HG02610 (cell line): ENCODE results near the gene LRP1B.
A peak's percentile ranks its signal among the peaks of the same experiment; 100 is the strongest.

ENCODE experiments used
- ATAC-seq: cut with Tn5 transposase; IDR thresholded peaks from one replicate; pipeline ENCODE4 v1.9.1; 2021; ENCODE audit warnings: mild to moderate bottlenecking, moderate library complexity; ENCODE audit not compliant: unreplicated experiment

The LRP1B gene

GRCh38 chr2:141492816-141493215 is 638.0 kb downstream of the LRP1B start:
- ATAC-seq: no peak

GRCh38 chr2:141490886-141491285 is 639.9 kb downstream of the LRP1B start:
- no peak for ATAC-seq

GRCh38 chr2:141482697-141483096 is 648.1 kb downstream of the LRP1B start:
- ATAC-seq: no peak

- ATAC-seq: no peak
These were observed 655.0 kb downstream of the LRP1B start for GRCh38 chr2:141475801-141476200.

GRCh38 chr2:141468761-141469160 is 662.1 kb downstream of the LRP1B start:
- no peak for ATAC-seq

- no peak for ATAC-seq
These were observed 663.5 kb downstream of the LRP1B start for GRCh38 chr2:141467331-141467730.

GRCh38 chr2:141464995-141465394 is 665.8 kb downstream of the LRP1B start:
- no peak for ATAC-seq

GRCh38 chr2:141458351-141458750 is 672.5 kb downstream of the LRP1B start:
- ATAC-seq: no peak

- no peak for ATAC-seq
These were observed 674.9 kb downstream of the LRP1B start for GRCh38 chr2:141455877-141456276.

- no peak for ATAC-seq
These were observed 675.5 kb downstream of the LRP1B start for GRCh38 chr2:141455211-141455826.

- ATAC-seq: no peak
These were observed 690.7 kb downstream of the LRP1B start for GRCh38 chr2:141440072-141440635.

GRCh38 chr2:141439524-141439923 is 691.3 kb downstream of the LRP1B start:
- no peak for ATAC-seq

GRCh38 chr2:141438536-141438935 is 692.3 kb downstream of the LRP1B start:
- no peak for ATAC-seq

- no peak for ATAC-seq
These were observed 693.3 kb downstream of the LRP1B start for GRCh38 chr2:141437521-141437920.

- no peak for ATAC-seq
These were observed 707.7 kb downstream of the LRP1B start for GRCh38 chr2:141423124-141423523.

GRCh38 chr2:141417246-141417797 is 713.5 kb downstream of the LRP1B start:
- ATAC-seq: peak; percentile 68

GRCh38 chr2:141411419-141411818 is 719.4 kb downstream of the LRP1B start:
- ATAC-seq: no peak

GRCh38 chr2:141399270-141399669 is 731.5 kb downstream of the LRP1B start:
- peak; percentile 49 for ATAC-seq

GRCh38 chr2:141393214-141393545 is 737.6 kb downstream of the LRP1B start:
- ATAC-seq: no peak

- ATAC-seq: no peak
These were observed 738.2 kb downstream of the LRP1B start for GRCh38 chr2:141392517-141393213.

GRCh38 chr2:141386168-141386567 is 744.6 kb downstream of the LRP1B start:
- ATAC-seq: no peak

- no peak for ATAC-seq
These were observed 746.1 kb downstream of the LRP1B start for GRCh38 chr2:141384676-141385075.
